Measurements from ENCODE around the gene MAPK1. TPM values are rescaled to one million over a fixed set of nuclear protein-coding genes. Genes with fewer than 3 reads are reported as not detected.
"Not testable (repeated sequence)": the region's sequence is repeated elsewhere in the genome, so short reads cannot be mapped to it uniquely, and the experiment has no call there.

Gene MAPK1
- total RNA-seq, 2 experiments from 2014 or later: 96.1 to 106 TPM

DNA sequence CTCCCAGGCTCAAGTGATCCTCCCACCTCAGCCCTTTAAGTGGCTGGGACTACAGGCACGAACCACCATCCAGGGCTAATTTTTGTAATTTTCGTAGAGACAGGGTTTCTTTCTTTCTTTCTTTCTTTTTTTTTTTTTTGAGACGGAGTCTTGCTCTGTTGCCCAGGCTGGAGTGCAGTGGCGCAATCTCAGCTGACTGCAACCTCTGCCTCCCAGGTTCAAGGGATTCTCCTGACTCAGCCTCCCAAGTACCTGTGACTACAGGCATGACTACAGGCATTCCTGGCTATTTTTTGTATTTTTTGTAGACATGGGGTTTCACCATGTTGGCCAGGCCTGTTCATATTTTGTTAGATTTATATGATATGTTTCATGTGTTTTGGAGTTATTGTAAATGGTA, 28.8 kb upstream of the MAPK1 start:
- H3K4me1 Mint-ChIP-seq, DNase-seq, H3K9me3 Mint-ChIP-seq, H3K36me3 Mint-ChIP-seq, H3K4me3 Mint-ChIP-seq, H3K27me3 Mint-ChIP-seq, H3K27ac Mint-ChIP-seq: not testable (repeated sequence)

DNA sequence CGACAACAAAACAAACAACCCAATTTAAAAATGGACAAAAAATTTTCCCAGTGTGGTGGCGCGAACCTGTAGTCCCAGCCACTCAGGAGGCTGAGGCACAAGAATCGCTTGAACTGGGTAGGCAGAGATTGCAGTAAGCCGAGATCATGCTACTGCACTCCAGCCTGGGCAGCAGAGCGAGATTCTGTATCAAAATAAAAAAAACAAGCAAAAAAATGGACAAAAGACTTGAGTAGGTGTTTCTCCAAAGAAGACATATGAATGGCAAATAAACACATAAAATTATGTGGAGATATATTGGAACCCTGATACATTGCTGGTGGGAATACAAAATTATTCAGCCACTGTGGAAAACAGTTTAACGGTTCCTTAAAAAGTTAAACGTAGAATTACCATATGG, 27.4 kb upstream of the MAPK1 start:
- no peaks in the 10 kb centered on the region for H3K9me3 Mint-ChIP-seq
- no peak overlapping the region for H3K27ac Mint-ChIP-seq
- H3K4me3 Mint-ChIP-seq: no peak overlapping the region
- no peaks in the 10 kb centered on the region for H3K4me1 Mint-ChIP-seq
- no peak for DNase-seq
- no peaks in the 10 kb centered on the region for H3K27me3 Mint-ChIP-seq
- no peaks in the 10 kb centered on the region for H3K36me3 Mint-ChIP-seq

DNA sequence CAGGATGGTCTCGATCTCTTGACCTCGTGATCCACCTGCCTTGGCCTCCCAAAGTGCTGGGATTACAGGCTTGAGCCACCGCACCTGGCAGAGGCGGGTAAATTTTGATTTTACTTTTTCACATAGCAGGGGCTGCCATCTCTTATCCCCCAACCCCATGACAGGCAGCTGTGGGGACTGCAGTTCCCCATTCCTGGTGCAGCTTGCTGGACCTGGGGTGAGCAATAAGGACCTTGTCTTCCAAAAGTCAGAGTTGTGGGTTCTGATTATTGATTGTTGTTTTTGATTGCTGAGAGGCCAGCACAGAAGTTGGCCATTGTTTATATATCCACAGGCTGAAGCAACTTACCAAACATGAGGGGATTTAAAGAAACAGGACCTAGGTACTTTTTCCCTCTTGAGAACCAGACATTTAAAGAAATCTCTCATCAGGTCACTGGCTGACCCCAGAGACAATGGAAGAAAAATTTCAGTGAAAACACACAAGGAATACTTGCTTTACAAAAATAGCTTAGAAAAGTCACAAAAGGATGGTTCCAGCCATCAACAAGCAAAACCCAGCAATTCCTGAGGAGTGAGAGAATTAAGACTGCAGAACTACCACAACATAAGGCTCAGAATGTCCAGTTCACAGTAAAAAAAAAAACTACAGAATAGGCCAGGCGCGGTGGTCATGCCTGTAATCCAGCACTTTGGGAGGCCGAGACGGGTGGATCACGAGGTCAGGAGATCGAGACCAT, 22.0 kb upstream of the MAPK1 start:
- Mint-ChIP-seq H3K4me1 (no peaks in the 10 kb centered on the region), H3K36me3 (no peaks in the 10 kb centered on the region), H3K27ac (no peak overlapping the region), H3K4me3 (no peak overlapping the region), H3K9me3 (no peaks in the 10 kb centered on the region), H3K27me3 (no peaks in the 10 kb centered on the region)
- no peak for DNase-seq

DNA sequence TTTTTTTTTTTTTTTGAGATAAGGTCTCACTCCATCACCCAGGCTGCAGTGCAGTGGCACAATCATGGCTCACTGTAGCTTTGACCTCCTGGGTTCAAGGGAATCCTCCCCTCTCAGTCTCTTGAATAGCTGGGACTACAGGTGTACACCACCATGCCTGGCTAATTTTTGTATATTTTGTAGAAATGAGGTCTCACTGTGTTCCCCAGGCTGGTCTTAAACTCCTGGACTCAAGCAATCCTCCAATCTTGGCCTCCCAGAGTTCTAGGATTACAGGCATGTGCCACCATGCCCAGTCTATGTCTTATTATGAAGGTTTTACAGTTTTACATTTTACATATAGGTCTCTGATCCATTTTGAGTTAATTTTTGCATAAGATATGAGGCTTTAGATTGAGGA, 20.4 kb upstream of the MAPK1 start:
- H3K27me3 Mint-ChIP-seq: no peaks in the 10 kb centered on the region
- no peak overlapping the region for H3K27ac Mint-ChIP-seq
- no peaks in the 10 kb centered on the region for H3K4me1 Mint-ChIP-seq
- no peak for DNase-seq
- H3K36me3 Mint-ChIP-seq: no peaks in the 10 kb centered on the region
- no peak overlapping the region for H3K4me3 Mint-ChIP-seq
- no peaks in the 10 kb centered on the region for H3K9me3 Mint-ChIP-seq

- H3K36me3 Mint-ChIP-seq, H3K27me3 Mint-ChIP-seq, H3K27ac Mint-ChIP-seq, H3K4me1 Mint-ChIP-seq, H3K9me3 Mint-ChIP-seq, DNase-seq, H3K4me3 Mint-ChIP-seq: not testable (repeated sequence)
Measured at GRCh38 chr22:21883930-21884329, 16.5 kb upstream of the MAPK1 start.

DNA sequence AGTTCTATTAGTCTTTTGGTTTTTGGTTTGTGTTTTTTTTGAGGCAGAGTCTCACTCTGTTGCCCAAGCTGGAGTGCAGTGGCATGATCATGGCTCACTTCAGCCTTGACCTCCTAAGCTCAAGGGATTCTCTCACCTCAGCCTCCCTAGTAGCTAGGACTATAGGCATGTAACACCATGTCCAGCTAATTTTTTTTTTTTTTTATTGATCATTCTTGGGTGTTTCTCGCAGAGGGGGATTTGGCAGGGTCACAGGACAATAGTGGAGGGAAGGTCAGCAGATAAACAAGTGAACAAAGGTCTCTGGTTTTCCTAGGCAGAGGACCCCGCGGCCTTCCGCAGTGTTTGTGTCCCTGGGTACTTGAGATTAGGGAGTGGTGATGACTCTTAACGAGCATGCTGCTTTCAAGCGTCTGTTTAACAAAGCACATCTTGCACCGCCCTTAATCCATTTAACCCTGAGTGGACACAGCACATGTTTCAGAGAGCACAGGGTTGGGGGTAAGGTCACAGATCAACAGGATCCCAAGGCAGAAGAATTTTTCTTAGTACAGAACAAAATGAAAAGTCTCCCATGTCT, 15.4 kb upstream of the MAPK1 start:
- H3K36me3 Mint-ChIP-seq, H3K4me1 Mint-ChIP-seq, H3K27me3 Mint-ChIP-seq, H3K9me3 Mint-ChIP-seq, H3K27ac Mint-ChIP-seq, H3K4me3 Mint-ChIP-seq, DNase-seq: not testable (repeated sequence)

GRCh38 chr22:21881841-21882753, 14.7 kb upstream of the MAPK1 start:
- Mint-ChIP-seq H3K27ac (no peak overlapping the region), H3K4me1 (no peaks in the 10 kb centered on the region), H3K4me3 (no peak overlapping the region), H3K9me3 (no peaks in the 10 kb centered on the region), H3K36me3 (no peaks in the 10 kb centered on the region), H3K27me3 (no peaks in the 10 kb centered on the region)
- no peak for DNase-seq

GRCh38 chr22:21876486-21877176, 9.2 kb upstream of the MAPK1 start:
- Mint-ChIP-seq H3K27ac (peak overlapping the region; percentile 56), H3K4me3 (no peak overlapping the region), H3K9me3 (no peaks in the 10 kb centered on the region), H3K27me3 (no peaks in the 10 kb centered on the region), H3K36me3 (no peaks in the 10 kb centered on the region), H3K4me1 (peaks cover 10% of the 10 kb centered on the region)
- DNase-seq: peak; percentile 15

- not testable (repeated sequence) for H3K27ac Mint-ChIP-seq, H3K4me3 Mint-ChIP-seq, DNase-seq, H3K4me1 Mint-ChIP-seq, H3K36me3 Mint-ChIP-seq, H3K27me3 Mint-ChIP-seq, H3K9me3 Mint-ChIP-seq
Measured at GRCh38 chr22:21874953-21875352, 7.5 kb upstream of the MAPK1 start.

DNA sequence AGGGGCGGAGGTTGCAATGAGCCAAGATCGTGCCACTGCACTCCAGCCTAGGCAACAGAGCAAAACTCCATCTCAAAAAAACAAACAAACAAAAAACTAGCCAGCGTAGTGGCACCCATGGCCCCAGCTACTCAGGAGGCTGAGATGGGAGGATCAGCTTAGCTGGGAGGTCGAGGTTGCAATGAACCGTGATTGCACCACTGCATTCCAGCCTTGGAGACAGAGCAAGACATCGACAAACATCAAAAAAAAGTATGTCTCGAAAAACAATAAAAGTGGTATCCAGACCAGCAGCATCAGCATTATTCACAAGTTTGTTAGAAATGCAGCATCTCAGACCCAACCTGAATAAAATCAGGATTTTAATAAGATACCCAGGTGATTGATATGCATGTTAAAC, 6.2 kb upstream of the MAPK1 start:
- Mint-ChIP-seq H3K36me3 (no peaks in the 10 kb centered on the region), H3K4me3 (no peak overlapping the region), H3K4me1 (peaks cover 12% of the 10 kb centered on the region), H3K27ac (no peak overlapping the region), H3K9me3 (no peaks in the 10 kb centered on the region), H3K27me3 (no peaks in the 10 kb centered on the region)
- DNase-seq: no peak

GRCh38 chr22:21872741-21873140, 5.3 kb upstream of the MAPK1 start:
- H3K36me3 Mint-ChIP-seq, H3K4me3 Mint-ChIP-seq, H3K9me3 Mint-ChIP-seq, H3K27ac Mint-ChIP-seq, DNase-seq, H3K27me3 Mint-ChIP-seq: not testable (repeated sequence)
- peaks cover 18% of the 10 kb centered on the region for H3K4me1 Mint-ChIP-seq

DNA sequence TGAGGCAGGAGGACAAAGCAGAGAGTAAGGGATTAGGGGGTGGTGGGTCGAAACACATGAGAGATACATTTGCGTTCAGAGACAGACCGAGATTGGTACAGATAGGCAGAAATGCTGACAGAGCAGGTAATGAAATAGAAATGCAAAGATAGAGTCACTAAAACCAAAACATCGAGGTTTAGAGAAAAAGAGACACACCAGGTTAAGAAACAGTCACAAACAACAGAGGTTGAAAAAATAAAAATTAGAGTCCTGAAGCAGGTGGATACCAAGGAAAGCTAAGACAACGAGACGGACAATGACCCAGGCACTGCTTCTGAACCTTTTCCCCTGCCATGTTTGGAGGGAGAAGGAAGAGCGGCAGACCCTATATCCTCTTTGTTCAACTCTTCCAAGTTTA, 1.2 kb upstream of the MAPK1 start:
- Mint-ChIP-seq H3K27ac (peak overlapping the region; percentile 96), H3K27me3 (no peaks in the 10 kb centered on the region), H3K4me3 (peak overlapping the region; percentile 86), H3K9me3 (peaks cover 3% of the 10 kb centered on the region), H3K36me3 (peaks cover 17% of the 10 kb centered on the region), H3K4me1 (peaks cover 33% of the 10 kb centered on the region)
- DNase-seq: no peak

DNA sequence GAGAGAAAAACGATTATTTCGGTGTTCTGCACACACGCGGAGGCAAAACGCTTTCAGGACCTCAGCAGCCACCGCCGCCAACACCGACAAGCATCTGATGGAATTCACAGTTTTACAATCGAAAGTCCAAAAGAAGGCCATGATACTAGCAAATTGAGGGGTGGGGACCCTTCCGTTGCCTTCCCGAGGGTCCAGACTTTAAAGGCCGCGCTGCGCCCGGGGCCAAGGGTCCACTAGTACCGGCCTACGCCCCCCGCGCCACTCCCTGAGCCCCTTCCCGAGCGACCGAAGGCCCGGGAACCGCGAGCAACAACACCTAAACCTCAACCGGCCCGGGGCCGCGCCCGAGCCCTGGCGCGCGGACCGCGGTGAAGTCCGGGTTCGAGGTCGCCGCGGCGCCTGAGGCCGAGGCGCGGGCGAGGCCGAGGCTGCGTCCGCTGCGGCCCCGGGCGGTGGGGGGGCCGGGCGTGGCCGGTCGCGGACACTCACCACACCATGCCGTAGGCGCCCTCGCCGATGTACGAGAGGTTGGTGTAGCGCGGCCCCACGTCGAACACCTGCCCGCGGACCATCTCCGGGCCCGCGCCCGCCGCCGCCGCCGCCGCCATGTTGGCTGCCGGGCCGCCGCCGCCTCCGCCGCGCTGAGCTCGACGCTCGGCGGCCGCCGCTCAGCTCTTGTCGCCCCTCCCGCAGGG, 465 bp downstream of the MAPK1 start:
- peak; percentile 32 for DNase-seq
- peaks cover 3% of the 10 kb centered on the region for H3K9me3 Mint-ChIP-seq
- H3K27me3 Mint-ChIP-seq: no peaks in the 10 kb centered on the region
- peak overlapping the region; percentile 91 for H3K4me3 Mint-ChIP-seq
- H3K36me3 Mint-ChIP-seq: peaks cover 24% of the 10 kb centered on the region
- H3K4me1 Mint-ChIP-seq: peaks cover 44% of the 10 kb centered on the region
- H3K27ac Mint-ChIP-seq: peak overlapping the region; percentile 96

- Mint-ChIP-seq H3K27me3 (no peaks in the 10 kb centered on the region), H3K4me3 (peak overlapping the region; percentile 53), H3K9me3 (peaks cover 3% of the 10 kb centered on the region), H3K36me3 (peaks cover 29% of the 10 kb centered on the region), H3K4me1 (peaks cover 60% of the 10 kb centered on the region), H3K27ac (peak overlapping the region; percentile 12)
- peak; percentile 17 for DNase-seq
Measured at GRCh38 chr22:21865041-21865440, 2.4 kb downstream of the MAPK1 start.
